DND-41 (cell line): ENCODE results near the gene SHROOM3.

Experiments
- ATAC-seq: fragments of 200-7000 bp; cut with Tn5 transposase; 3 replicates; pipeline ENCODE4 v1.9.1; 2021; ENCODE audit warnings: low read depth; ENCODE audit not compliant: insufficient read depth
- DNase-seq: peaks from one replicate; pipeline ENCODE4 v3.0.0-alpha.2; 2020
- H2AFZ ChIP-seq: 2 replicates; pipeline ENCODE4 v1.6.0; 2012; ENCODE audit warnings: low read depth, low read length
- H3K27ac ChIP-seq: 2 replicates; pipeline ENCODE4 v1.5.1; 2012; ENCODE audit warnings: low read length, inconsistent platforms
- H3K27me3 ChIP-seq: fragments of 200-600 bp; sonication (generic); 2 replicates; pipeline ENCODE4 v1.6.0; 2012; ENCODE audit warnings: low read length, mild to moderate bottlenecking, inconsistent platforms; ENCODE audit not compliant: insufficient read depth, poor library complexity
- H3K36me3 ChIP-seq: 2 replicates; pipeline ENCODE4 v1.5.1; 2012; ENCODE audit warnings: low read length, inconsistent platforms; ENCODE audit not compliant: insufficient read depth
- H3K4me1 ChIP-seq: 2 replicates; pipeline ENCODE4 v1.5.1; 2012; ENCODE audit warnings: mild to moderate bottlenecking, low read length; ENCODE audit not compliant: insufficient read depth
- H3K4me2 ChIP-seq: 2 replicates; pipeline ENCODE4 v1.6.0; 2012; ENCODE audit warnings: mild to moderate bottlenecking, moderate library complexity, low read length, inconsistent platforms; ENCODE audit not compliant: insufficient read depth
- H3K4me3 ChIP-seq, 2 experiments: fragments of 200-600 bp in 1 of 2; shearing (Covaris generic) in 1 of 2; 2 replicates each; pipeline ENCODE4 v1.5.1; 2012 to 2016; ENCODE audit warnings: inconsistent platforms in 2 of 2, low read length in 2 of 2, mild to moderate bottlenecking in 2 of 2, low read depth in 1 of 2, moderate library complexity in 1 of 2
- H3K79me2 ChIP-seq: 2 replicates; pipeline ENCODE4 v1.6.0; 2012; ENCODE audit warnings: low read length, inconsistent platforms; ENCODE audit not compliant: insufficient read depth
- H3K9ac ChIP-seq: 2 replicates; pipeline ENCODE4 v1.6.0; 2012; ENCODE audit warnings: low read depth, mild to moderate bottlenecking, inconsistent platforms, low read length, moderate library complexity
- H3K9me3 ChIP-seq: 2 replicates; pipeline ENCODE4 v1.5.1; 2012; ENCODE audit warnings: low read length, moderate library complexity, mild to moderate bottlenecking, inconsistent platforms; ENCODE audit not compliant: insufficient read depth, severe bottlenecking
- H4K20me1 ChIP-seq: 2 replicates; pipeline ENCODE4 v1.6.0; 2012; ENCODE audit warnings: low read length; ENCODE audit not compliant: insufficient read depth
- CTCF ChIP-seq: IDR thresholded peaks from 2 replicates; pipeline ENCODE4 v1.5.1; 2012; ENCODE audit warnings: borderline replicate concordance, low read length, moderate library complexity, mild to moderate bottlenecking; ENCODE audit not compliant: poor library complexity, severe bottlenecking; ENCODE audit errors: extremely low read depth
- EZH2 ChIP-seq: IDR thresholded peaks from 3 replicates; pipeline ENCODE4 v1.6.1; 2012; ENCODE audit warnings: borderline replicate concordance, low read depth, mild to moderate bottlenecking, moderate library complexity, low read length, inconsistent platforms; ENCODE audit not compliant: severe bottlenecking

The SHROOM3 gene

GRCh38 chr4:76698141-76698540 is 263.1 kb downstream of the SHROOM3 start:
- no peak for TF ChIP-seq EZH2
- TF ChIP-seq CTCF: no peak
- no peak overlapping the region for H3K4me3 ChIP-seq
- H3K27ac ChIP-seq: no peak overlapping the region
- H3K4me1 ChIP-seq: no peaks in the 10 kb centered on the region
- no peak overlapping the region for H3K9ac ChIP-seq
- no peaks in the 10 kb centered on the region for H3K79me2 ChIP-seq
- no peaks in the 10 kb centered on the region for H4K20me1 ChIP-seq
- no peak for DNase-seq
- no peak overlapping the region for H3K4me2 ChIP-seq
- H2AFZ ChIP-seq: no peak overlapping the region
- no peaks in the 10 kb centered on the region for H3K36me3 ChIP-seq
- H3K9me3 ChIP-seq: no peaks in the 10 kb centered on the region
- no peak for ATAC-seq
- H3K27me3 ChIP-seq: no peaks in the 10 kb centered on the region

- Histone ChIP-seq H3K4me3 (no peak overlapping the region), H2AFZ (no peak overlapping the region), H3K27ac (no peak overlapping the region), H3K27me3 (peaks cover 2% of the 10 kb centered on the region), H4K20me1 (no peaks in the 10 kb centered on the region), H3K9me3 (no peaks in the 10 kb centered on the region), H3K79me2 (no peaks in the 10 kb centered on the region), H3K4me2 (no peak overlapping the region), H3K4me1 (no peaks in the 10 kb centered on the region), H3K9ac (no peak overlapping the region), H3K36me3 (no peaks in the 10 kb centered on the region)
- TF ChIP-seq CTCF (no peak), EZH2 (no peak)
- ATAC-seq: no peak
- no peak for DNase-seq
Observed at GRCh38 chr4:76699751-76700310, 264.8 kb downstream of the SHROOM3 start.

- no peak overlapping the region for H3K27ac ChIP-seq
Observed at GRCh38 chr4:76702440-76703122, 267.6 kb downstream of the SHROOM3 start.

More at GRCh38 chr4:76702440-76703122, 267.6 kb downstream of the SHROOM3 start:
- H3K9ac ChIP-seq: no peak overlapping the region
- DNase-seq (no peak), ATAC-seq (no peak)
- no peaks in the 10 kb centered on the region for H3K79me2 ChIP-seq
- H4K20me1 ChIP-seq: no peaks in the 10 kb centered on the region
- peaks cover 2% of the 10 kb centered on the region for H3K27me3 ChIP-seq
- no peaks in the 10 kb centered on the region for H3K36me3 ChIP-seq
- no peaks in the 10 kb centered on the region for H3K9me3 ChIP-seq
- no peaks in the 10 kb centered on the region for H3K4me1 ChIP-seq
- no peak overlapping the region for H3K4me3 ChIP-seq
- TF ChIP-seq CTCF (no peak), EZH2 (no peak)
- no peak overlapping the region for H2AFZ ChIP-seq
- no peak overlapping the region for H3K4me2 ChIP-seq
